ENCODE results near the gene SPAG9. TPM values are rescaled to one million over a fixed set of nuclear protein-coding genes. Genes with fewer than 3 reads are reported as not detected.

Gene SPAG9
- total RNA-seq, 1 donor: 192 TPM

- Histone ChIP-seq H3K27ac (ENCODE audit: low read depth, low read length) (no peak overlapping the region), H3K9me3 (ENCODE audit: low read depth, low read length) (no peaks in the 10 kb centered on the region), H3K4me3 (ENCODE audit: insufficient read depth, low read length) (no peak overlapping the region), H3K79me2 (ENCODE audit: insufficient read depth, low read length) (peaks cover 90% of the 10 kb centered on the region), H2AFZ (ENCODE audit: low read length) (no peak overlapping the region), H3K36me3 (ENCODE audit: insufficient read depth, low read length) (no peaks in the 10 kb centered on the region), H3K4me2 (ENCODE audit: insufficient read depth, low read length) (no peak overlapping the region), H3K27me3 (ENCODE audit: insufficient read depth, low read length) (no peaks in the 10 kb centered on the region), H4K20me1 (ENCODE audit: insufficient read depth, low read length) (no peaks in the 10 kb centered on the region), H3K4me1 (ENCODE audit: insufficient read depth, low read length) (peaks cover 4% of the 10 kb centered on the region)
- DNase-seq (ENCODE audit: insufficient read length, low spot score, missing footprints): no peak
- TF ChIP-seq CTCF (IDR thresholded peaks at IDR 0.05; ENCODE audit: extremely low read depth, low read depth, low read length): no peak
Observed at GRCh38 chr17:51065466-51065865, 55.2 kb downstream of the SPAG9 start.

GRCh38 chr17:51064061-51064735 is 56.5 kb downstream of the SPAG9 start:
- peaks cover 90% of the 10 kb centered on the region for H3K79me2 ChIP-seq (ENCODE audit: insufficient read depth, low read length)
- no peak overlapping the region for H2AFZ ChIP-seq (ENCODE audit: low read length)
- no peaks in the 10 kb centered on the region for H3K27me3 ChIP-seq (ENCODE audit: insufficient read depth, low read length)
- no peak overlapping the region for H3K4me3 ChIP-seq (ENCODE audit: insufficient read depth, low read length)
- H3K4me1 ChIP-seq (ENCODE audit: insufficient read depth, low read length): peaks cover 16% of the 10 kb centered on the region
- no peaks in the 10 kb centered on the region for H3K36me3 ChIP-seq (ENCODE audit: insufficient read depth, low read length)
- DNase-seq (ENCODE audit: insufficient read length, low spot score, missing footprints): no peak
- H3K27ac ChIP-seq (ENCODE audit: low read depth, low read length): no peak overlapping the region
- H3K4me2 ChIP-seq (ENCODE audit: insufficient read depth, low read length): no peak overlapping the region
- H4K20me1 ChIP-seq (ENCODE audit: insufficient read depth, low read length): no peaks in the 10 kb centered on the region
- H3K9me3 ChIP-seq (ENCODE audit: low read depth, low read length): no peaks in the 10 kb centered on the region
- TF ChIP-seq CTCF (IDR thresholded peaks at IDR 0.05; ENCODE audit: extremely low read depth, low read depth, low read length): no peak

- no peak overlapping the region for H2AFZ ChIP-seq (ENCODE audit: low read length)
- H3K36me3 ChIP-seq (ENCODE audit: insufficient read depth, low read length): no peaks in the 10 kb centered on the region
- peaks cover 44% of the 10 kb centered on the region for H3K4me1 ChIP-seq (ENCODE audit: insufficient read depth, low read length)
- H3K4me2 ChIP-seq (ENCODE audit: insufficient read depth, low read length): no peak overlapping the region
- H3K27ac ChIP-seq (ENCODE audit: low read depth, low read length): peak overlapping the region; percentile 35
- H3K4me3 ChIP-seq (ENCODE audit: insufficient read depth, low read length): no peak overlapping the region
- no peak for DNase-seq (ENCODE audit: insufficient read length, low spot score, missing footprints)
- H3K79me2 ChIP-seq (ENCODE audit: insufficient read depth, low read length): peaks cover 79% of the 10 kb centered on the region
- no peaks in the 10 kb centered on the region for H3K27me3 ChIP-seq (ENCODE audit: insufficient read depth, low read length)
- no peaks in the 10 kb centered on the region for H3K9me3 ChIP-seq (ENCODE audit: low read depth, low read length)
- no peaks in the 10 kb centered on the region for H4K20me1 ChIP-seq (ENCODE audit: insufficient read depth, low read length)
- TF ChIP-seq CTCF (IDR thresholded peaks at IDR 0.05; ENCODE audit: extremely low read depth, low read depth, low read length): no peak
Observed at GRCh38 chr17:51060396-51060795, 60.3 kb downstream of the SPAG9 start.

- no peak for TF ChIP-seq CTCF (IDR thresholded peaks at IDR 0.05; ENCODE audit: extremely low read depth, low read depth, low read length)
- H3K4me1 ChIP-seq (ENCODE audit: insufficient read depth, low read length): peaks cover 44% of the 10 kb centered on the region
- no peaks in the 10 kb centered on the region for H4K20me1 ChIP-seq (ENCODE audit: insufficient read depth, low read length)
- no peaks in the 10 kb centered on the region for H3K27me3 ChIP-seq (ENCODE audit: insufficient read depth, low read length)
- no peak overlapping the region for H2AFZ ChIP-seq (ENCODE audit: low read length)
- H3K27ac ChIP-seq (ENCODE audit: low read depth, low read length): peak overlapping the region; percentile 35
- no peaks in the 10 kb centered on the region for H3K36me3 ChIP-seq (ENCODE audit: insufficient read depth, low read length)
- no peak overlapping the region for H3K4me3 ChIP-seq (ENCODE audit: insufficient read depth, low read length)
- H3K9me3 ChIP-seq (ENCODE audit: low read depth, low read length): no peaks in the 10 kb centered on the region
- H3K4me2 ChIP-seq (ENCODE audit: insufficient read depth, low read length): peak overlapping the region; percentile 29
- peaks cover 80% of the 10 kb centered on the region for H3K79me2 ChIP-seq (ENCODE audit: insufficient read depth, low read length)
- peak; percentile 74 for DNase-seq (ENCODE audit: insufficient read length, low spot score, missing footprints)
Observed at GRCh38 chr17:51059781-51060180, 60.9 kb downstream of the SPAG9 start.
